Mucosa of stomach (tissue), 1 donor: Measurements from ENCODE around the gene SPTBN4.
"Not testable (repeated sequence)": the region's sequence is repeated elsewhere in the genome, so short reads cannot be mapped to it uniquely, and the experiment has no call there.

Source experiments
- H3K27me3 ChIP-seq: one replicate; pipeline ENCODE4 v1.7.0; 2013; ENCODE audit warnings: mild to moderate bottlenecking, low read length; ENCODE audit not compliant: control insufficient read depth, insufficient read depth
- H3K36me3 ChIP-seq: one replicate; pipeline ENCODE4 v1.7.0; 2013; ENCODE audit warnings: low read length; ENCODE audit not compliant: control insufficient read depth, insufficient read depth
- H3K4me1 ChIP-seq: one replicate; pipeline ENCODE4 v1.7.0; 2013; ENCODE audit warnings: mild to moderate bottlenecking, low read length; ENCODE audit not compliant: control insufficient read depth, insufficient read depth
- H3K4me3 ChIP-seq: one replicate; pipeline ENCODE4 v1.7.0; 2013; ENCODE audit warnings: low read length
- H3K9ac ChIP-seq: one replicate; pipeline ENCODE4 v1.7.0; 2013; ENCODE audit warnings: mild to moderate bottlenecking, low read length, moderate library complexity
- H3K9me3 ChIP-seq: one replicate; pipeline ENCODE4 v1.7.0; 2013; ENCODE audit warnings: mild to moderate bottlenecking, low read length, moderate library complexity; ENCODE audit not compliant: control insufficient read depth
- donor health status: Pancreatic carcinoma.

Gene SPTBN4

DNA sequence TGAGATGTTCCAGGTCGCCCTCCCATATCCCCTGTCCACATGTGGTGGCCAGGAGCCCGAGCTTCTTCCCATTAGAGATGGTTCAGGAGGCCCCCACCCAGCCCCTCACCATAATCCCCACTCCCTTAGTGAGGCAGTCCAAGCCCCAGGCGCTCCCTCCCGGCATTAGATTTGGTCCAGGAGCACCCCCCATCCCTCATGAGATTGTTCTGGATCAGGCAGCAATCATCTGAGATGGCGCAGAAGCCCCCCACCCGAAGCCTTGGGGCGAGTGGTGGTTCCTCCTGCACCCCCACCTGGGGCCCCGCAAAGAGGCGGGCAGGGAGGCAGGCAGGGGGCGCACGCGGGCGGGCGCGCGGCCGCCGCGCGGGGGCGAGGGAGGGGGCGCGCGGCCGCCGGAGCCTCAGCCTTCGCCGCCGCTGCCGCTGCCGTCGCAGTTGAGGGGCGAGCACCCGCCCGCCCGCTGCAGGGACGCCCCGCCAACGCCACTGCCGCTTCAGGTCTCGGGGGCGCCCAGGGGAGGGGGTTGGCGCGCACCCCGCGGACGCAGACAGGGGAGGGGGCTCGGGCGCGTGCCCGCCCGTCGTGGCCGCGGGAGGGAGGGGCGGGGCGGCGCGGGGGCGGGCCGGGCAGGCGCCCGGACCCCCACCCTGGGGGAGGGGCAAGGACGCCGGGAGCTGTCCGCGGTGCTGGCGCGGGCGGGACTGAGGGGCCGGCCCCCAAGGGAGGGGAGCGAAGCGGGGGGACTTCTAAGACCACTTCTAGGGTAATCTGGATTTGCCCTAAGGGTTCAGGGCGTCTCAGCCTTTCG is 63.5 kb downstream of the SPTBN4 start:
- no peak overlapping the region for H3K4me3 ChIP-seq

GRCh38 chr19:40533508-40533907 is 66.7 kb downstream of the SPTBN4 start:
- Histone ChIP-seq H3K4me3 (no peak overlapping the region), H3K27me3 (peaks cover 6% of the 10 kb centered on the region)

More for the DNA sequence above, 63.5 kb downstream of the SPTBN4 start:
- Histone ChIP-seq H3K9me3 (no peaks in the 10 kb centered on the region), H3K27me3 (peaks cover 6% of the 10 kb centered on the region), H3K4me1 (peaks cover 16% of the 10 kb centered on the region), H3K36me3 (no peaks in the 10 kb centered on the region), H3K9ac (peak overlapping the region; percentile 15)

DNA sequence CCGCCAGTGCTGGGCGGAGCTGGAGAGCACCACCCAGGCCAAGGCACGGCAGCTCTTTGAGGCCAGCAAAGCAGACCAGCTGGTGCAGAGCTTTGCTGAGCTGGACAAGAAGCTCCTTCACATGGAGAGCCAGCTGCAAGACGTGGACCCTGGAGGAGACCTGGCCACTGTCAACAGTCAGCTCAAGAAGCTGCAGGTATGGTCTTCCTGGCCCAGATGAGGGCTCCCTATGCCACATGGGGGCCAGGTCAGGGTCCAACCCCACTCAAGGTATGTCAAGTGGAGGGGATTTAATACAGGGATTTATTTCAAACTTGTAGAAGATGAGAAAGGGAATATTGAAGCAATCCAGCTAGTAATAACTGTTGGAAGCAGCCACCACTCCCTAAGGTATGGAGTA is 67.3 kb downstream of the SPTBN4 start:
- no peak overlapping the region for H3K4me3 ChIP-seq
- no peaks in the 10 kb centered on the region for H3K36me3 ChIP-seq
- H3K9ac ChIP-seq = no peak overlapping the region
- no peaks in the 10 kb centered on the region for H3K9me3 ChIP-seq
- H3K27me3 ChIP-seq = peaks cover 6% of the 10 kb centered on the region
- peaks cover 16% of the 10 kb centered on the region for H3K4me1 ChIP-seq

More at GRCh38 chr19:40533508-40533907, 66.7 kb downstream of the SPTBN4 start:
- no peak overlapping the region for H3K9ac ChIP-seq
- H3K9me3 ChIP-seq = no peaks in the 10 kb centered on the region
- no peaks in the 10 kb centered on the region for H3K36me3 ChIP-seq
- peaks cover 16% of the 10 kb centered on the region for H3K4me1 ChIP-seq

DNA sequence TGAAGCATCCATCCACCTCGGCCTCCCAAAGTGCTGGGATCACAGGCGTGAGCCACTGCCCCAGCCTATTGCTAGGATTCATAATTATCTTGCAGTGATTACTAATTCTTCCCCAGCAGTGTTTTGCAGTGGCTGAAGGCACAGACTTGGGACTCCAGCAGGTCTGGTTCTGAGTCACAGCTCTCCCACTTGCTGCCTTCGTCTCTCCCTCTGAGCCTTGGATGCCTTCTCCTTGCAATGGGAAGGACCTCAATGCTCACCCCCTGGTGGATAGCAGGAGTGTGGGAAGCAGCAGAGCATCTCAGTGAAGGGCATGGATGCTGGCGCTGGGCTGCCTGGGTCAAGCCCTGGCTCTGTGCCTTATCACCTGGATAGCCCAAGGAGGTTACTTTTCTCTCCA is 72.3 kb downstream of the SPTBN4 start:
- H3K4me1 ChIP-seq = no peaks in the 10 kb centered on the region
- H3K36me3 ChIP-seq = no peaks in the 10 kb centered on the region
- H3K9me3 ChIP-seq = no peaks in the 10 kb centered on the region
- H3K9ac ChIP-seq = no peak overlapping the region
- no peaks in the 10 kb centered on the region for H3K27me3 ChIP-seq
- H3K4me3 ChIP-seq = no peak overlapping the region

GRCh38 chr19:40542202-40542859 is 75.5 kb downstream of the SPTBN4 start:
- no peak overlapping the region for H3K9ac ChIP-seq
- H3K36me3 ChIP-seq = no peaks in the 10 kb centered on the region
- H3K4me1 ChIP-seq = no peaks in the 10 kb centered on the region
- no peak overlapping the region for H3K4me3 ChIP-seq
- H3K27me3 ChIP-seq = no peaks in the 10 kb centered on the region
- no peaks in the 10 kb centered on the region for H3K9me3 ChIP-seq

DNA sequence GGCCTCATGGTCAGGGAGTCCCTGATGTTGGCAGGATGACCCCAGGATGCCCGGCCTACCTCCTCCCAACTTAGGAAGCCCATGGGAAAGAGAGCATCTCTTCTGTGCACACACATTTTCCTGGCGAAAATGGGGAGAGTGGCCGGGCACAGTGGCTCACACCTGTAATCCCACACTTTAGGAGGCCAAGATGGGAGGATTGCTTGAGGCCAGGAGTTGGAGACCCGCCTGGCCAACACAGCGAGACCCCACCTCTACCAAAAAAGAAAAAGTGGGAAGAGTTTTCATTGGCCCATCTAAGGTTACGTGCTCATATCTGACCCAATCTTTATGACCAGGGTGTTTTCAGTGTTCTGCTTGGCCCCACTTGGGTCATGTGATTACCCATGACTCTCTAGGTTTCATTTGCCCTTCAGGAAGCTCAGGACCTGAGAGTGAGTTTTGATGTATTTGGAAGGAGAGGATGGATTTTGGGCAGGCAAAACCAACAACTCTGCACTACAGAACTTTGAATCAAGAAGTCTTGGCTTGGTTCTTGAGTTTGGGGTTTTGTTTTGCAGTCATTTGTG is 76.3 kb downstream of the SPTBN4 start:
- no peaks in the 10 kb centered on the region for H3K4me1 ChIP-seq
- no peak overlapping the region for H3K4me3 ChIP-seq
- no peaks in the 10 kb centered on the region for H3K27me3 ChIP-seq
- H3K9me3 ChIP-seq = no peaks in the 10 kb centered on the region
- no peaks in the 10 kb centered on the region for H3K36me3 ChIP-seq
- H3K9ac ChIP-seq = no peak overlapping the region

GRCh38 chr19:40546153-40546841 is 79.5 kb downstream of the SPTBN4 start:
- H3K9ac ChIP-seq, H3K4me1 ChIP-seq, H3K36me3 ChIP-seq, H3K4me3 ChIP-seq, H3K27me3 ChIP-seq, H3K9me3 ChIP-seq: not testable (repeated sequence)

DNA sequence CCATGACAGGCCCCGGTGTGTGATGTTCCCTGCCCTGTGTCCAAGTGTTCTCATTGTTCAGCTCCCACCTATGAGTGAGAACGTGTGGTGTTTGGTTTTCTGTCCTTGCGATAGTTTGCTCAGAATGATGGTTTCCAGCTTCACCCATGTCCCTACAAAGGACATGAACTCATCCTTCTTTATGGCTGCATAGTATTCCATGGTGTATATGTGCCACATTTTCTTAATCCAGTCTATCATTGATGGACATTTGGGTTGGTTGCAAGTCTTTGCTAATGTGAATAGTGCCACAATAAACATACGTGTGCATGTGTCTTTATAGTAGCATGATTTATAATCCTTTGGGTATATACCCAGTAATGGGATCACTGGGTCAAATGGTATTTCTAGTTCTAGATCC is 80.4 kb downstream of the SPTBN4 start:
- not testable (repeated sequence) for H3K4me1 ChIP-seq, H3K9ac ChIP-seq, H3K4me3 ChIP-seq, H3K27me3 ChIP-seq, H3K9me3 ChIP-seq, H3K36me3 ChIP-seq

DNA sequence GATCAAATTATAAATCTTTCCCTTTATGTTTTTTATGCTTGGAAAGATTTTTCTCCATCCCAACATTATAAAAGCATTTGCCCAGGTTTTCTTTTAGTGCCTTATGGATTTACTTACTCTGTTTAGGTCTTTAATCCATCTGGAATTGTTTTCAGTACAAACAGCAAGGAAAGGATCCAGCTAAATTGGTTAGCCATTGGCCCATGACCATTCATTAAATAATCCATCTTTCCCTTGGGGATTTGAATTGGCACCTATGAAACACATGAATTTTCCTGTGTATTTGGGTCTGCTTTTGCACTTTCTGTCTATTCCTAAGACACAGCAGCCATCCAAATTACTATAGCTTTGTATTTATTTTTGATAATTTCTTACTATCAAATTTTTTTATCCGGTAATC is 81.0 kb downstream of the SPTBN4 start:
- Histone ChIP-seq H3K4me3 (no peak overlapping the region), H3K9ac (no peak overlapping the region), H3K27me3 (peaks cover 10% of the 10 kb centered on the region), H3K4me1 (no peaks in the 10 kb centered on the region), H3K9me3 (no peaks in the 10 kb centered on the region), H3K36me3 (no peaks in the 10 kb centered on the region)

GRCh38 chr19:40549007-40549708 is 82.4 kb downstream of the SPTBN4 start:
- H3K36me3 ChIP-seq = no peaks in the 10 kb centered on the region
- no peak overlapping the region for H3K4me3 ChIP-seq
- peaks cover 21% of the 10 kb centered on the region for H3K27me3 ChIP-seq
- H3K4me1 ChIP-seq = no peaks in the 10 kb centered on the region
- H3K9ac ChIP-seq = no peak overlapping the region
- no peaks in the 10 kb centered on the region for H3K9me3 ChIP-seq

DNA sequence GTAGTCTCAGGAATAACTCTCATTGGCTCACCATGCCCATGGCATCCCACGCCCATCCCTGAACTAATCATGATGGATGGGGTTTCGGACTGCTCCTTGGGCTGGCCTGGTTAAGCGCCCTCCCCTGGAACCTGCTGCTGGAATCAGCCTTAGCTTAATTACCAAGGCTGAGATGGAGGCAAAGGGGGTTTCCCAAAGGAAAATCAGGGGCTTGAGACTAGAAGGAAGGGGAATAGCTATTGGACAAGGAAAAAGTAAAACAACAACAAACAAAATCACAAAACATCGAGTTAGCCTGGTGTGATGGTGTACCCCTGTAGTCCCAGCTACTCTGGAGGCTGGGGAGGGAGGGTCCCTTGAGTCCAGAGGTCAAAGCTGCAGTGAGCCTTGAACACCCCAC is 84.2 kb downstream of the SPTBN4 start:
- Histone ChIP-seq H3K36me3 (no peaks in the 10 kb centered on the region), H3K9me3 (no peaks in the 10 kb centered on the region), H3K4me3 (no peak overlapping the region), H3K9ac (no peak overlapping the region), H3K4me1 (no peaks in the 10 kb centered on the region), H3K27me3 (peaks cover 37% of the 10 kb centered on the region)
